Mammary epithelial cell (primary cell): ENCODE measurements around the gene PELO.

Source experiments
- CTCF ChIP-seq, 2 donors: IDR thresholded peaks in 1 of 2; conservative IDR thresholded peaks in 1 of 2; 2 replicates each; pipeline ENCODE4 v1.5.1; 2011 to 2012; ENCODE audit warnings: inconsistent platforms in 2 of 2, low read length in 2 of 2, mild to moderate bottlenecking in 2 of 2, control low read depth in 1 of 2, low read depth in 1 of 2; ENCODE audit not compliant: insufficient read depth in 1 of 2; ENCODE audit errors: extremely low read depth in 1 of 2
- EZH2 ChIP-seq: IDR thresholded peaks from 2 replicates; pipeline ENCODE4 v1.6.1; 2012; ENCODE audit warnings: low read length, inconsistent platforms, borderline replicate concordance

- TF ChIP-seq CTCF (conservative IDR thresholded peaks at IDR 0.05 in 1 of 2, IDR thresholded peaks at IDR 0.05 in 1 of 2; ENCODE audit: extremely low read depth in 1 of 2, insufficient read depth in 1 of 2, low read depth in 1 of 2, low read length in 2 of 2), result no peak
- TF ChIP-seq EZH2, result no peak
Observed at GRCh38 chr5:52751137-52751536, 36.6 kb upstream of the PELO start.
